GM13976 (cell line): ENCODE results near the gene ZIC2.

Source experiments
- DNase-seq: peaks from one replicate; pipeline ENCODE4 v3.0.0; 2012; ENCODE audit warnings: low spot score
- CTCF ChIP-seq: IDR thresholded peaks from 2 replicates; pipeline ENCODE4 v1.5.1; 2012; ENCODE audit warnings: borderline replicate concordance, mild to moderate bottlenecking; ENCODE audit not compliant: insufficient read depth; ENCODE audit errors: extremely low read depth, missing control alignments, control extremely low read depth
- in situ Hi-C: fragments of 300-500 bp; cut with MboI; formaldehyde crosslinking; loops from one replicate; pipeline ENCODE4 v1.12.0; 2022; ENCODE audit warnings: low sequenced_read_pairs, mixed read lengths, inconsistent platforms; ENCODE audit not compliant: unreplicated experiment

The ZIC2 gene

GRCh38 chr13:99953138-99953755 lies 28.3 kb upstream of the ZIC2 start:
- TF ChIP-seq CTCF: no peak
- in situ Hi-C loops: no loop called here
- no peak for DNase-seq

GRCh38 chr13:99955107-99955746 lies 26.4 kb upstream of the ZIC2 start:
- DNase-seq: no peak
- in situ Hi-C loops: no loop called here
- no peak for TF ChIP-seq CTCF

GRCh38 chr13:99955747-99956472 lies 25.7 kb upstream of the ZIC2 start:
- DNase-seq: no peak
- in situ Hi-C loops: no loop called here
- no peak for TF ChIP-seq CTCF

GRCh38 chr13:99956473-99957349 lies 24.9 kb upstream of the ZIC2 start:
- peak; percentile 47 for DNase-seq
- TF ChIP-seq CTCF: no peak
- in situ Hi-C loops: no loop called here

- no peak for DNase-seq
- in situ Hi-C loops: no loop called here
- TF ChIP-seq CTCF: no peak
Measured at GRCh38 chr13:99958406-99959126, 23.0 kb upstream of the ZIC2 start.
